Mucosa of stomach (tissue), 1 donor: ENCODE measurements around the gene CRK.
"Not testable (repeated sequence)": the region's sequence is repeated elsewhere in the genome, so short reads cannot be mapped to it uniquely, and the experiment has no call there.

ENCODE experiments used
- H3K27me3 ChIP-seq: one replicate; pipeline ENCODE4 v1.7.0; 2013; ENCODE audit warnings: mild to moderate bottlenecking, low read length; ENCODE audit not compliant: control insufficient read depth, insufficient read depth
- H3K36me3 ChIP-seq: one replicate; pipeline ENCODE4 v1.7.0; 2013; ENCODE audit warnings: low read length; ENCODE audit not compliant: control insufficient read depth, insufficient read depth
- H3K4me1 ChIP-seq: one replicate; pipeline ENCODE4 v1.7.0; 2013; ENCODE audit warnings: mild to moderate bottlenecking, low read length; ENCODE audit not compliant: control insufficient read depth, insufficient read depth
- H3K4me3 ChIP-seq: one replicate; pipeline ENCODE4 v1.7.0; 2013; ENCODE audit warnings: low read length
- H3K9ac ChIP-seq: one replicate; pipeline ENCODE4 v1.7.0; 2013; ENCODE audit warnings: mild to moderate bottlenecking, low read length, moderate library complexity
- H3K9me3 ChIP-seq: one replicate; pipeline ENCODE4 v1.7.0; 2013; ENCODE audit warnings: mild to moderate bottlenecking, low read length, moderate library complexity; ENCODE audit not compliant: control insufficient read depth
- donor health status: Pancreatic carcinoma.

The CRK gene

GRCh38 chr17:1384905-1385435 is 71.1 kb downstream of the CRK start:
- Histone ChIP-seq H3K4me1 (peaks cover 15% of the 10 kb centered on the region), H3K4me3 (no peak overlapping the region), H3K9me3 (no peaks in the 10 kb centered on the region), H3K27me3 (no peaks in the 10 kb centered on the region), H3K9ac (no peak overlapping the region), H3K36me3 (no peaks in the 10 kb centered on the region)

GRCh38 chr17:1379930-1380313 is 76.1 kb downstream of the CRK start:
- Histone ChIP-seq H3K4me3 (no peak overlapping the region), H3K9me3 (no peaks in the 10 kb centered on the region), H3K27me3 (no peaks in the 10 kb centered on the region), H3K36me3 (no peaks in the 10 kb centered on the region), H3K4me1 (peaks cover 40% of the 10 kb centered on the region), H3K9ac (no peak overlapping the region)

- H3K4me1 ChIP-seq: peaks cover 46% of the 10 kb centered on the region
- H3K36me3 ChIP-seq: no peaks in the 10 kb centered on the region
- no peaks in the 10 kb centered on the region for H3K27me3 ChIP-seq
- H3K4me3 ChIP-seq: no peak overlapping the region
- H3K9me3 ChIP-seq: no peaks in the 10 kb centered on the region
- no peak overlapping the region for H3K9ac ChIP-seq
Measured at GRCh38 chr17:1379208-1379929, 76.7 kb downstream of the CRK start.

- not testable (repeated sequence) for H3K9me3 ChIP-seq, H3K36me3 ChIP-seq, H3K27me3 ChIP-seq, H3K9ac ChIP-seq, H3K4me3 ChIP-seq
- peaks cover 55% of the 10 kb centered on the region for H3K4me1 ChIP-seq
Measured at GRCh38 chr17:1378476-1378860, 77.6 kb downstream of the CRK start.

- H3K9me3 ChIP-seq: no peaks in the 10 kb centered on the region
- H3K36me3 ChIP-seq: no peaks in the 10 kb centered on the region
- no peak overlapping the region for H3K9ac ChIP-seq
- H3K4me1 ChIP-seq: peaks cover 59% of the 10 kb centered on the region
- H3K4me3 ChIP-seq: no peak overlapping the region
- no peaks in the 10 kb centered on the region for H3K27me3 ChIP-seq
Measured at GRCh38 chr17:1377334-1377733, 78.7 kb downstream of the CRK start.

GRCh38 chr17:1376061-1376460 is 80.0 kb downstream of the CRK start:
- Histone ChIP-seq H3K4me3 (no peak overlapping the region), H3K36me3 (no peaks in the 10 kb centered on the region), H3K4me1 (peaks cover 59% of the 10 kb centered on the region), H3K9ac (no peak overlapping the region), H3K27me3 (no peaks in the 10 kb centered on the region), H3K9me3 (no peaks in the 10 kb centered on the region)

- Histone ChIP-seq H3K4me1 (peaks cover 59% of the 10 kb centered on the region), H3K4me3 (no peak overlapping the region), H3K9ac (no peak overlapping the region), H3K27me3 (no peaks in the 10 kb centered on the region), H3K9me3 (no peaks in the 10 kb centered on the region), H3K36me3 (no peaks in the 10 kb centered on the region)
Measured at GRCh38 chr17:1375615-1376014, 80.4 kb downstream of the CRK start.

GRCh38 chr17:1374431-1375177 is 81.4 kb downstream of the CRK start:
- Histone ChIP-seq H3K36me3 (no peaks in the 10 kb centered on the region), H3K9me3 (no peaks in the 10 kb centered on the region), H3K4me1 (peaks cover 51% of the 10 kb centered on the region), H3K4me3 (no peak overlapping the region), H3K27me3 (no peaks in the 10 kb centered on the region), H3K9ac (no peak overlapping the region)

GRCh38 chr17:1373707-1374237 is 82.3 kb downstream of the CRK start:
- Histone ChIP-seq H3K27me3 (no peaks in the 10 kb centered on the region), H3K9me3 (no peaks in the 10 kb centered on the region), H3K4me3 (no peak overlapping the region), H3K9ac (no peak overlapping the region), H3K36me3 (no peaks in the 10 kb centered on the region), H3K4me1 (peaks cover 43% of the 10 kb centered on the region)

- no peak overlapping the region for H3K9ac ChIP-seq
- no peaks in the 10 kb centered on the region for H3K27me3 ChIP-seq
- H3K4me3 ChIP-seq: no peak overlapping the region
- peaks cover 39% of the 10 kb centered on the region for H3K4me1 ChIP-seq
- H3K9me3 ChIP-seq: no peaks in the 10 kb centered on the region
- no peaks in the 10 kb centered on the region for H3K36me3 ChIP-seq
Measured at GRCh38 chr17:1372618-1373017, 83.4 kb downstream of the CRK start.

GRCh38 chr17:1371893-1372590 is 84.0 kb downstream of the CRK start:
- Histone ChIP-seq H3K9ac (no peak overlapping the region), H3K4me3 (no peak overlapping the region), H3K36me3 (no peaks in the 10 kb centered on the region), H3K9me3 (no peaks in the 10 kb centered on the region), H3K27me3 (no peaks in the 10 kb centered on the region), H3K4me1 (peaks cover 40% of the 10 kb centered on the region)
